CD14-positive monocyte (primary cell): ENCODE results near the gene SEC22B. TPM values are rescaled to one million over a fixed set of nuclear protein-coding genes. Genes with fewer than 3 reads are reported as not detected.
"Not testable (repeated sequence)": the region's sequence is repeated elsewhere in the genome, so short reads cannot be mapped to it uniquely, and the experiment has no call there.

Experiments used
- DNase-seq, 3 donors: peaks; one replicate each; pipeline ENCODE4 v3.0.0-alpha.2; 2011 to 2022
- H2AFZ ChIP-seq: 2 replicates; pipeline ENCODE4 v1.6.0; 2012; ENCODE audit warnings: mild to moderate bottlenecking, low read depth, low read length, inconsistent platforms; ENCODE audit not compliant: insufficient read depth, poor library complexity, severe bottlenecking
- H3K27ac ChIP-seq, 2 donors: 1 replicate in 1 of 2; 2 replicates in 1 of 2; pipeline ENCODE4 v1.5.1; 2012 to 2013; ENCODE audit warnings: low read length in 2 of 2, control low read depth in 1 of 2, inconsistent platforms in 1 of 2, low read depth in 1 of 2, mild to moderate bottlenecking in 1 of 2
- H3K27me3 ChIP-seq, 2 donors: one replicate each; pipeline versions ENCODE4 v1.6.0 to v1.6.1; 2011 to 2013; ENCODE audit warnings: low read length in 2 of 2; ENCODE audit not compliant: control insufficient read depth in 2 of 2, insufficient read depth in 2 of 2
- H3K36me3 ChIP-seq, 2 donors: replicated peaks in 1 of 2; 1 replicate in 1 of 2; 2 replicates in 1 of 2; pipeline versions ENCODE4 v1.5.1 to v1.6.1; 2012 to 2013; ENCODE audit warnings: low read length in 2 of 2, control low read depth in 1 of 2, inconsistent platforms in 1 of 2, mild to moderate bottlenecking in 1 of 2; ENCODE audit not compliant: insufficient read depth in 2 of 2, control insufficient read depth in 1 of 2
- H3K4me1 ChIP-seq, 2 donors: 1 replicate in 1 of 2; 2 replicates in 1 of 2; pipeline versions ENCODE4 v1.5.1 to v1.6.1; 2012 to 2013; ENCODE audit warnings: low read length in 2 of 2, control low read depth in 1 of 2, inconsistent platforms in 1 of 2, mild to moderate bottlenecking in 1 of 2, moderate library complexity in 1 of 2; ENCODE audit not compliant: insufficient read depth in 2 of 2, control insufficient read depth in 1 of 2
- H3K4me2 ChIP-seq: replicated peaks from 2 replicates; pipeline ENCODE3; 2012; ENCODE audit warnings: low read length, moderate library complexity, mild to moderate bottlenecking; ENCODE audit not compliant: poor library complexity, severe bottlenecking; ENCODE audit errors: extremely low read depth
- H3K4me3 ChIP-seq, 3 experiments: fragments of 200-600 bp in 1 of 3; sonication (generic) in 1 of 3; replicated peaks in 1 of 3; 1 replicate in 2 of 3; 2 replicates in 1 of 3; pipeline ENCODE4 v1.5.1; 2011 to 2013; ENCODE audit warnings: low read length in 3 of 3, mild to moderate bottlenecking in 3 of 3, control low read depth in 2 of 3, low read depth in 2 of 3, inconsistent platforms in 1 of 3, moderate library complexity in 1 of 3
- H3K79me2 ChIP-seq: 2 replicates; pipeline ENCODE4 v1.6.0; 2012; ENCODE audit warnings: mild to moderate bottlenecking, control low read depth, inconsistent platforms, low read length, moderate library complexity; ENCODE audit not compliant: insufficient read depth
- H3K9ac ChIP-seq: 2 replicates; pipeline ENCODE4 v1.6.0; 2017; ENCODE audit warnings: low read length, mild to moderate bottlenecking; ENCODE audit not compliant: insufficient read depth, poor library complexity, severe bottlenecking
- H3K9me3 ChIP-seq, 2 donors: replicated peaks in 1 of 2; 1 replicate in 1 of 2; 2 replicates in 1 of 2; pipeline versions ENCODE4 v1.5.1 to v1.6.1; 2012 to 2013; ENCODE audit warnings: low read length in 2 of 2, control low read depth in 1 of 2; ENCODE audit not compliant: control insufficient read depth in 1 of 2, insufficient read depth in 1 of 2
- H4K20me1 ChIP-seq: 2 replicates; pipeline ENCODE4 v1.6.0; 2012; ENCODE audit warnings: mild to moderate bottlenecking, low read length, control low read depth, moderate library complexity; ENCODE audit not compliant: insufficient read depth
- H3K27ac Mint-ChIP-seq, 7 donors: one replicate each; pipeline ENCODE4 v1.8.0; 2020; ENCODE audit warnings: mild to moderate bottlenecking in 7 of 7, mixed read lengths in 7 of 7, moderate library complexity in 6 of 7, inconsistent platforms in 2 of 7
- H3K27me3 Mint-ChIP-seq, 3 donors: one replicate each; pipeline ENCODE4 v1.8.0; 2021 to 2022; ENCODE audit warnings: low read depth in 3 of 3, mild to moderate bottlenecking in 3 of 3, mixed read lengths in 3 of 3, moderate library complexity in 3 of 3, inconsistent platforms in 1 of 3
- H3K36me3 Mint-ChIP-seq, 2 donors: one replicate each; pipeline ENCODE4 v1.8.0; 2020; ENCODE audit warnings: mixed read lengths in 2 of 2, inconsistent platforms in 1 of 2, mild to moderate bottlenecking in 1 of 2
- H3K4me1 Mint-ChIP-seq: one replicate; pipeline ENCODE4 v1.8.0; 2020; ENCODE audit warnings: mild to moderate bottlenecking, mixed read lengths
- H3K4me3 Mint-ChIP-seq, 2 donors: one replicate each; pipeline ENCODE4 v1.8.0; 2020; ENCODE audit warnings: mild to moderate bottlenecking in 2 of 2, mixed read lengths in 2 of 2, moderate library complexity in 1 of 2
- H3K9me3 Mint-ChIP-seq, 7 donors: one replicate each; pipeline ENCODE4 v1.8.0; 2020 to 2022; ENCODE audit warnings: mixed read lengths in 7 of 7, mild to moderate bottlenecking in 6 of 7, moderate library complexity in 6 of 7, inconsistent platforms in 2 of 7
- WGBS: methylation state at CpG from one replicate; pipeline ENCODE4 v1.1.5; 2013; ENCODE audit warnings: missing lambda C conversion rate; ENCODE audit not compliant: insufficient coverage; 5-methylcytosine and 5-hydroxymethylcytosine counted together
- intact Hi-C, 2 donors: fragments of 100-400 bp; cut with micrococcal nuclease; formaldehyde crosslinking; loops; one replicate each; pipeline versions ENCODE4 v1.15.0 to v1.15.1; 2023
- polyA plus RNA-seq, 3 donors: library from polyadenylated mRNA; depleted of rRNA in 1 of 3; unstranded in 2 of 3; stranded (reverse) in 1 of 3; fragments of 300-500 nt in 2 of 3; fragments of >200 nt in 1 of 3; fragmentation: Illumina TruSeq in 2 of 3; gene quantifications; 1 replicate in 2 of 3; 2 replicates in 1 of 3; pipeline ENCODE4 v1.2.3, GENCODE V29; 2012 to 2021

SEC22B gene
- polyA plus RNA-seq, 3 donors, result 10.1 to 23.5 (median 18.9) TPM

- H3K27ac Mint-ChIP-seq, H3K4me1 ChIP-seq, H3K27me3 Mint-ChIP-seq, H4K20me1 ChIP-seq, H3K27ac ChIP-seq, H3K9me3 Mint-ChIP-seq, H3K4me3 Mint-ChIP-seq, H3K9ac ChIP-seq, H3K27me3 ChIP-seq, H3K79me2 ChIP-seq, H3K4me1 Mint-ChIP-seq, H3K4me3 ChIP-seq, H3K36me3 ChIP-seq, H3K36me3 Mint-ChIP-seq, H2AFZ ChIP-seq, H3K4me2 ChIP-seq, intact Hi-C loops, DNase-seq, H3K9me3 ChIP-seq: not testable (repeated sequence)
- no CpG with 5 or more reads among the region's 2 CpGs for WGBS
These were observed 5.9 kb upstream of the SEC22B start for GRCh38 chr1:120182176-120182707.

GRCh38 chr1:120179811-120180690, 3.7 kb upstream of the SEC22B start:
- H3K27me3 ChIP-seq, intact Hi-C loops, H3K9ac ChIP-seq, H3K27ac Mint-ChIP-seq, H3K36me3 ChIP-seq, H3K4me1 Mint-ChIP-seq, H3K27ac ChIP-seq, H3K9me3 Mint-ChIP-seq, H3K9me3 ChIP-seq, H3K36me3 Mint-ChIP-seq, H4K20me1 ChIP-seq, H3K4me1 ChIP-seq, H3K27me3 Mint-ChIP-seq, DNase-seq: not testable (repeated sequence)
- Histone ChIP-seq H3K4me3 (peak overlapping the region in 1 of 3 experiments; percentile 44), H3K4me2 (peak overlapping the region; percentile 3), H3K79me2 (peaks cover 11% of the 10 kb centered on the region), H2AFZ (peak overlapping the region; percentile 59)
- 51% methylated on average over 3 of the region's 29 CpGs for WGBS
- peak overlapping the region in 1 of 2 donors; percentile 45 for H3K4me3 Mint-ChIP-seq
